GM19468 (cell line): Measurements from ENCODE around the gene SAXO1.

Experiments
- ATAC-seq: cut with Tn5 transposase; IDR thresholded peaks from one replicate; pipeline ENCODE4 v1.9.1; 2021; ENCODE audit warnings: mild to moderate bottlenecking, moderate library complexity, moderate number of reproducible peaks; ENCODE audit not compliant: unreplicated experiment; ENCODE audit errors: extremely low read depth

SAXO1 gene

DNA sequence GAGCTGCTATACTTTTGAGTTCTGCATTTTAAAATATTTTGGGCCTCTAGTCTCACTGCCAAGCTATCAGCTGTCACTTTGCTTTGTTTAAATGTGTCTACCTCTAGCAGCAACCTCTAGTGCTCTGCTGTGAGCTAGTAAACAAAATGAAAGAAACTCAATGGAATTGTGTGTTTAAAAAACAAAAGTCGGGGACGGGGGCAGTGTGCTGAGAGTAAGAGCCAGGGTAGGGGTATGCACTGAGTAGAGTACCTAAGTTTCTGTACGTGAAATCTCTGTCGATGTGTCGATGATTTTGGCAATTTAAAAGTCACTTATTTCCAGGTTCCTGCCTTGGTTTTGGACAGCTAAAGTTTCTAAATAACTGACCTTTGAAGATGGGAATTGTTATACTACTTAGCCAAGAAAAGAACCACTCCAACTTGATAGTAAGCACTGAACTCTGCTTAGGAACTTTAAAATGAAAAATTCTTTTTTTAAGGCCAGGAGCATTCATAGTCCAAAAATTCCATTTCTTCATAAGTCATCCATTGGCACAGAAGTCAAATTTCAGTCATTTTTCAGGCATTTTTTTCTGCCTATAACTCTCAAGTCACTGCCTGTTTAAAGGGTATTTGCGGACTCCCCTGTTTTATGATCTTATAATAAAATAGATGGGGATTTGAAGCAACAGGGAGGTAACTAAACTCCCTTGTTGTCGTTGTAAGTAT, 111.5 kb downstream of the SAXO1 start:
- ATAC-seq, result no peak

DNA sequence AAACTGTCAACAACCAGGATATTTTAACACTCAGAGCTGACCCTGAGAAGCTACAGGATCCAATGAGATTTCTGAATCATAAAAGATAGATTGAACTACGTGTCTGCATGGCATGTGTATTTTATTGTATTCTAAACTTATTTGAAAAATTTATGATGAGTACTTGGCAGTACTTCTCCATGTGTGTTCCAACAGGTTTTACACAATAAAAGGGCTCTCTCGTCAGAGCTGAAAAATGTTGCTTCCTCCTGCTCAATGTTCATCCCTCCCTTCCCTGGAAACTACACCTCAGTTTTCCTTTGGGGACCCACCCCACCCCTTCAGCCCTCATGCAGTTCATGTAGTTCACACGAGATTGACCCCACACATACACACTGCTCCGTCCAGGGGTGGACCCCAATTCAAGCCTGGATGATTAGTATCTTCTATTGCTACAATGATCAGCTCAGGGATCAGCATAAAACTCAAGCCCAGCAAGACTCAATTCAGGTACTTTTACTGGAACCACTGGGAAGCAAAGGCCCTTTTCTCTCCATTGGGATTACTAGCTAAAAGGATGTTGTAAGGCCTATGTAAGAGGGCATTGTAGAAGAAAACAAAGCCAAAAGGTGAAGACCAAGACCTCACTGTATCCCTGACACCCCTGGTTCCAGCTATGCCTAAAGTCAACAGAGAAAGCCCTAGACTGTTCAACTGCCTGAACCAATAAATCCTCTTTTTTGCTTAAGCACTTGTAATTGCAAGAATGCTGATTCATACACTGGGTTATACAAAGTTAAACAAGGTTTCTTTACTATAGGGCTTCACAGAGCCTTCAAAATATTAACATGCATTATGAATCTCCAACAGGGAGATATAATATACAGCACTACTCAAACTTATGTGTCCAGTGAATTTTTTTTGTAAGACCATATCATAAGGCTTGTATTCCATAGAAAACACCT, 112.6 kb downstream of the SAXO1 start:
- no peak for ATAC-seq

DNA sequence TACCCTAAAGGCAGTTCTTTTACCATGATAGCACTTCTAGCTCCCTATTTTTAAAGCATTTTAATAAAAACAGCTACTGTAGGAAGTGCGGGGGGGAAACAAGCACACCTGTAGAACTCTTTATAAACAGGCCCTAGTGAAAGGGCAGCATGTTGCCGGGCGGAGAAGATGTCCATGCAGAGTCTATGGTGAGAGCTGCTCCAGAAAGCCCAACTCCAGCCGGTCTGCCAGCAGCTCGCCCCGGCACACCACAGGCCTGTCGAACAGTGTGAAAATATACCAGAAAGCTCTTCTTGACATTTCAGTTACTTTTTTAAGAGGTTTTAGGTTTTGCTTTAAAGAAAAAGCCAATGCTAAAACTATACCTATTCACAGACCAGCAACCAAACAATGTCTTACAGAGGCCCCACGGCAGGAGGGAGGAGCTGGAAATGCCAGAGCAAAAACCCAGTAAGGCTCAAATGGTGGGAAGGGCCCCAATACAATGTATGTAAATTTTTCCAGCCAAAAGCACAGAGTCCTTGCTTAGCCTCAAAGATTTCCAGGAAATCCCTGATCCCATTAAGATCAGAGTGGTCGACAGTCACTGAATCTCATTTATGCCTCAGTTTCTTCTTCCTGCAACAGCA, 121.2 kb downstream of the SAXO1 start:
- ATAC-seq, result no peak

DNA sequence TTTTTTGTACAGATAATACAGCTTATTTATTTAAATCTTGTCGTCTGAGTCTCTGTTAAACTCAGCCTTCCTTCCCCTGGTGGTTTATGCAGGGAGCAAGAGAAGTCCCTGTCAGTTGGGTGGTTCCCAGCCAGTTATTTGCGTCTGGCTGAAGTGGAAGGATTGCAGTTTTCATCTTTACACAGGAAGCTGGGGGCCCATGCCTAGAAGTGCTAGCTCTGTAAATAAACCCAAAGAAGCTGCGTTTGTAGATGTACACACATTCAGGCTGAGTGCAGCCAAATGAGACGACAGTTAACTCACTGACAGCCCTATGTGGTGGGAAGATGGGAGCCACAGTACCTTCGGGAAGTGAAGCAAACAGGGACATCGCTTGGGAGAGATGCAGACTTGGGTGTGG, 122.1 kb downstream of the SAXO1 start:
- ATAC-seq, result no peak

DNA sequence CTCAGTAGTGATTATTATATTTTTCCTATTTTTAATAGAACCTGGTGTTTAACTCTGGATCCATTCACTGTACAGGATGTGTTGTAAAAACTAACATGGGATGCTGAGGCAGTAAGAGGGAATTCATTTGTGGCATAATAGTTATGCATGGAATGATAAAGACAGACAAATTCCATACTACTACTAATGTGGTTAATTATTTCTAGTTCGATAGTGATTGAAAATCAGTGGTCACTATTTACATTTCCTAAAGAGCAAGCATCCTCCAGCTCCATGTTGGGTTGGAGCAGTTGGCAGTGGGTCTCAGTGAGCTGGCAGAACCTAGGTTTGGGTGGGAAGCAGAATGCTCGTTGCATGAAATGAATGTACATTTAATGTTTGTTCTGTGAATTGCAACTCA, 122.6 kb downstream of the SAXO1 start:
- no peak for ATAC-seq

DNA sequence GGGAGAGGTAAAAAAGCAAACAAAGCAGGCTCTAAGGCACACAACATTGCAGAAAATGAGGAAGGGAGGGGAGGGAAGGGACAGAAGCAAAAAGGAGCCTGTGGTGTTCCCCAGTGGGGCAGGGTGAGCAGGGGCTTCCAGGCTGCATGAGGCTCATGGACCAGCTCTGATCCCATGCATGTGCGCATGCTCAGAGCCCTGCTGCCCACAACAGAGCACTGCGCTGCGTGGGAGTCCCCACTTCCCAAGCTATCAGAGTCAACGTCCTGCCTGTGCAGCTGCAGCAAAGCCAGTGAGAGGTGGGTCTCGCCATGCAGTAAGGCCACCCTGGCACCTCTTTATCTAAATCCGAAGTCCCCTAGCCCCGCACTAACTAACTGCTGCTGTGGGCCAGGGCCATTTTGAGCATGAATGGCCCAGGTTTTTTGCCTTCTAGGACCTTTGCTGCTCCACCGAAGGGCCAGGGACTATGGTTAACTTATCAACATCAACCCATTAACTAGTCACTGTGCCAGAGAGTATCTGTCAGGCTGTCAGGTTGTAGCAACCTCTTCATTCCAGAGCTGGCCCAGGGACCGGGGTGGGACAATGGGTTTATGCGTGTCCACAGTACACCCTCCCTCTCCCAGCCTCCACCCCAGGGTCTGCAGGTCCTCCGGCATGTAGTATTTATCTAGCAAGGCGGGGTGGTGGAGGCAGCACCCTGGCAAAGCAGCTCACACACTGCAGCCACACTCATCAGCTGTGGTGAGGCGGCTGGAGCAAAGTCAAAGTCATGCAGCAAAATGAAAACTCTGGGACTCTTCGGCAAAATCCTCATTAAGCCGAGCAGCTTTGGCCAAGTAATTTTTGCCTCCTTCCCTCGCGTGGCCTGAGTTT, 123.6 kb downstream of the SAXO1 start:
- ATAC-seq, result no peak

DNA sequence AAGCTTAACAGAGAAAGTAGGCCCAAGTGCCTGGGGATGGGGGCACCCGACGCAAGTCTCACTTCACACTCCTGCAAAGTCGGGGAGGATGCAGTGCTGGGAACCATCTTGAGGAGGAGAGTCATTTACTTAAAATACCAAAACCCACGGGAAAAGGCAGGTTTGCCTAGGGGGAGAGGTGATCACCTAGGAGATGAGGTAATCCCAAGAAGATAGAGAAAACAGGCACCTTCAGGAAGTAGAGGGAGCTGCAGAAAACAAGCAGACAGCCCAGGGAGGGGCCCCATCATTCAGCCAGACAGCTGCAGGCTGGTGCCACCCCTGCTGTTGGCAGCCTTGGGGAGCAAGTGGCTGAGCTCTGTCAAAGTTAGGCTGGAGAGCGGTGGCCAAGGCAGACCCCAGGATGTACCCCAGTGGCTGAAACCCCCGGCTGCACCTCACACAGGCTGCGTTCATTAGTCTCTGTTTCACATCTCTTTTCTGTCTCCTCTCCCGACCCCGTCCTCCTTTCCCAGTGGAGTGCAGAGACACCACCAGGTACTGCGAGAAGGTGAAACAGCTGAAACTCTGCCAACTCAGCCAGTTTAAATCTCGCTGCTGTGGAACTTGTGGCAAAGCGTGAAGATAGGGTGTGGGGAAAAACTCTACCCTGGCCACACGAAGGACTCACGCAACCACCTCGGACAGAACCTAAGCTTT, 124.9 kb downstream of the SAXO1 start:
- ATAC-seq, result no peak

DNA sequence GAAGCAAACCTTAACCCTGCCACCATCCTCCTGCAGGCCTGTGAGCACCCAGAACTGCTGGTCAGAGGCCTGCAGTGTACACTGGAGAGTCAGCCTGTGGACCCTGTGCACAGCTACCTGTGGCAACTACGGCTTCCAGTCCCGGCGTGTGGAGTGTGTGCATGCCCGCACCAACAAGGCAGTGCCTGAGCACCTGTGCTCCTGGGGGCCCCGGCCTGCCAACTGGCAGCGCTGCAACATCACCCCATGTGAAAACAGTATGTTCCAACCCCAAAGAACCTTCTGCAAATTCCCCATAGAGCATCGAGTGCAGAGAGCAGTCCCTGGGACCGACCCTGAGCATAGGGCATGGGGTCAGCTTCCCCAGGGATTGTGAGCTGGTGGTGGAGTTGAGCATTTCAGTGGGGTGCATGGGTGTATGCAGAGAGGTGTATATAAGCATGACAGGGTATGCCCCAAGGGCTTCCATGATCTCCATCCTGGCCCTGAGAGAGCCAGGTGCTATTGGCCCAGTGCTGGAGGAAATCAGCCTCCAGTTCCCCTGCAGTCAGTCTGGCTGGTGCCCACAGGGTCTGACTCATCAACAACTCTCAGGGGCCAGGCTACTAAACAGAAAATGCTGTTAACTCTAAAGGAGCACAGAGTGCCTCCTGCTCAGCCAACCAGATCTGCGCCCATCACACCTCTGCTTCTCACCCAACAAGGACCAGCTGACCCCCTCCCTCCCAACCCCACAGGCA, 126.2 kb downstream of the SAXO1 start:
- ATAC-seq, result no peak

DNA sequence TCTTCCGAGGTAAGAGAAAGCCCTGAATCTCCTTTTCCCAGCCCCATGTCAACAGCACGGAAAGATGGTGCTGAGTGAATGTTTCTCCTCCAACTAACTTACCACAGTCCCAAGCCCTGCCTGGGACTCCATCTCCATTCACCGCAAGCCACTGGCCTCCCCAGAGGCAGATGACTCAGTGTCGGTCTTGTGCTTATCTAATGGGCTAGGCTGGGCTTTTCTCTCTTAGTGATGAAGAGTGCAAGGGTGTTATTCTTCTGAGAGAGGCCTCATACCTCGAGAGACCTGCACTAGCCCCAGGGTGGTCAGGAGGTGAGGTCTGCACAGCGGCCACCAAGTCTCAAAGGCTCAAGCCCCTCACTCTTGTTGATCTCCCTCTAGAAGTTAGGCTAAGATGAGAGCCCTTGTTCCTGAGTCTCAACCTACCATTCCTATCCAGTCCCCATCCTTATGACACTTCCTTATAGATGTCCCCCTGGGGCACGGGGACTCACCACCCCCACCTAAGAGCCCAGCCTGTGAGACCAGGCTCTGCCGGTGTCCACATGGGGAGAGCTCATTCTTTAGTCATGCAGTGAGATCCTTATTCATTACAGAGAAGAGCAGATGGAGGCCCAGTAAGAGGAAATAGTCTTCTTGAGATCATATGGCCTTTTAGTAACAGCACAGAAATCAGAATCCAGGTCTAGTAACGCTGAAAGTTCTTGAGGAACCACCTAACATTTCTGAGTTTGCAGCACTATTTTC, 127.0 kb downstream of the SAXO1 start:
- ATAC-seq, result no peak

DNA sequence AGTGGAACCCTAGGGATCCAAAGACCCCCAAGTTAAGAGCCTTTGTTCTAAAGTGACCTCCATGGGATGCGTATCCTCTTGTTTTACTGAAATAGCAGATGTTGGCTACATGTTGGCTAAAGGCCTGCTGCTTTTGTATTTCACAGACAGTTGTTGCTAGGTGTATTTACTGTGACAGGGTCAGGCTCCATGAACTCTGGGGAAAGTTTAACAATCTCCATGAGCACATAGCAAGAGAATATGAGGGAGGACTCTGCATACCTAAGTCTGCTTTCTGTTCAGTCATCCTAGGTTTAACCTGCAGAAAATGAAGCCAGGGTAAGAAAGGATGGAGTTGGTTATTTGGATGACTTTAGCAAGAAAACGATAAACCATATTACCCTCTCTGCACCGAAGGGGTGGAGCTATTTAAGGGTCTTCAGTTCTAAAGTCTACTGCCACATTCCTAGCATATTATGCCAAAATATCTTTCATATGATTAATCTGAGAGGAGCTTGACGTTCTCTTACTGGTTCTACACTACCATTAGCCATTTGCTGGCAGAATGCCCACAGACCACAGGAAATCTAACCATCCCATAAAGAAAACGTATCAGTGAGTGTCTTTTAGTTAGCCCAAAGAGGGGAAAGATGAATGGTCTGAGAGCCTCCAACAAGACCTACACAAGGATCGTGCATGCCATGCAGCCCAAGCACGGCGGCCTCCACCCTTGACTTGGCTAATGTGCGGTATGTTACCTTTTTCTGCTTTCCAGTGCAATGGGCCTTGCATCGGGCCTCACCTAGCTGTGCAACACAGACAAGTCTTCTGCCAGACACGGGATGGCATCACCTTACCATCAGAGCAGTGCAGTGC, 127.8 kb downstream of the SAXO1 start:
- ATAC-seq, result no peak

DNA sequence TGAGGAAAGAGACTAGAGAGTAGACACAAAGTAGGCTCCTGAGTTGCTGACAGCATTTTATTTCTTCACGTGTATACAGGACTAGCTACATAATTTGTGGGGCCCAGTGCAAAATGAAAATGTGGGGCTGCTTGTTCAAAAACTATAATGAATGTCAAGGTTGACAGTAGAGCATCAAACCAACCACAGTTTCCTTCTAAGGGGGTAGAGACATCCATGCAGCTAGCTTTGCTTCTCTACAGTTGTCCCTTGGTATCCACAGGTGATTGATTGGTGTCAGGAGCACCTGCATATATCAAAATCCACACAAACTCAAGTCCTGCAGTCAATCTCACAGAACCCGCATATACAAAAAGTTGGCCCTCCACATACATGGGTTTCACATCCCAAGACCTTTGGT, 129.6 kb downstream of the SAXO1 start:
- no peak for ATAC-seq

DNA sequence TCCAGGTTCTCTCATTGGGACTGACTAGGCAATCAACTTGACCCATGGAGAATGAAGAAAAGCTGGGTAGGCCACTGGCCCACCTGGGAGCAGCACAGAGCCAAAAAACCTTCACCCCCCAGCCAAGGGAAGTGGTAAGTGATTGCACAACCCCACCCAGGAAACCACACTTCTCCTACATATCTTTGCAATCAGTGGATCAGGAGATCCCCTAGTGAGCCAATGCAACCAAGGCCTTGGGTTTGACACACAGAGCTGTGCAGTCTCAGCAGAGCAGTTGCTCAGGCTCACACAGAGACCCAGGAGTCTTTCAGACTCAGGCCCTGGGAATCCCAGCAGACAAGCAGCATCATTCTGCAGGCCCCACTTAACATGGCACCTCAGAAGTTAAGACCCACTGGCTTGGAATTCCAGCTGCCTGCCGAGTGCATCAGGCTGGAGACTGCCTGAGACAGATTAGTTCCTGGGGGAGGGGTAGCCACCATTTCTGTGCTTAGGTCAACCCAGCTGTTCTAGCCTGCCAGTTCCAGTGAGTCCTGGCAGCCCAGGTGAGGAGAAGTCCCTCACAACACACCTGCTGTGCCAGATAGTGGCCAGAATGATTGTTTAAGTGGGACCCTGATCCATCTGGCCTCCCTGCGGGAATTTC, 136.4 kb downstream of the SAXO1 start:
- no peak for ATAC-seq

DNA sequence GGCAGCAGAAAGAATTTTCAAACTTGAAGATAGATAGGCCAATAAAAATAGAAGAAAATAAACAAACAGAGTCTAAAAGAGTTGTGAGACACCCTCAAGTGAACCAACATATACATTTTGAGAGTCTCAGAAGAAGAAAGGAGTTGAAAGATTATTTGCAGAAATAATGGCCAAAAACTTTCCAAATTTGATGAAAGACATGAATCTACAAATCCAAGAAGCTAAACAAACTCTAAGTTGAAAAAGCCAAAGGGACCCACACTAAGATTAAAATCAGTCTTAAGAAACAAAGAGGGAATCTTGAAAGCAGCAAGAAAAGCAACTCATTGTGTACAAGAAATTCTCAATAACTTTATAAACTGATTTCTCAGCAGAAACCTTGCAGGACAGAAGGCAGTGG, 137.0 kb downstream of the SAXO1 start:
- no peak for ATAC-seq

DNA sequence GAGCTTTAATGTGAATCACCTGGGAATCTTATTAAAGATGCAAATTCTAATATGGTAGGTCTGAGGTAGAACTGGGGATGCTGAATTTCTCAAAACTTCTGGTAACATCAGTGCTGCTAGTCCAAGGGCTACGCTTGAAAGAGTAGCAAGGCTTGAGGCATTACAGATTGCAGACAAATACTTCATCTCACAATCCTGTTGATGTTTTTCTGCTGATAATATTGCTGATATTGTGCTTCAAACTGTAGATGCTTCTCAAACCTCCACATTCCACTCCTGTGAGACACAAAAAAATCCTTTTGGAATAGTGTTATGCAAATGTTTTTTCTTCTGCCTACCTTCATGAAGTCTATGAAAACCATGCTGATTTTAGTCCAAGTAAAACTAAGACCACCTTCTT, 139.5 kb downstream of the SAXO1 start:
- ATAC-seq, result no peak

DNA sequence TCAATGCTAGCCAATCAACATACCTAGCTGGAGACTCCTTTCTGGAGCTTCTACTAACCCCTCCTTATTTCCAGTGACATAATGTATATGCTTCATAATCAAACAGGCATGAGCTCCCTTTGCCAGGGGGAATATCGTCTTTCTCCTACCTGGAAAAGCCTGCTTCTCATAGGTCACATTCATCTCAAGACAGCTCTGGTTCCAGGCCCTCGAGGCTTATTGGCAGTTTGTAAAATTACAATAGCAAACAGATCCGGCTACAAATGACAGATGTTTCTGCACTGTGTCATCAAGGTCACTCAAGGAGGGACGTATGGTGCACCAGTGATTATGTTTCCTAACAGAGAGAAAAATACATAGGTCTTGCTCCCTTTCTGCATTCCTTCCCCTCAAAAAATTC, 140.0 kb downstream of the SAXO1 start:
- ATAC-seq, result no peak

DNA sequence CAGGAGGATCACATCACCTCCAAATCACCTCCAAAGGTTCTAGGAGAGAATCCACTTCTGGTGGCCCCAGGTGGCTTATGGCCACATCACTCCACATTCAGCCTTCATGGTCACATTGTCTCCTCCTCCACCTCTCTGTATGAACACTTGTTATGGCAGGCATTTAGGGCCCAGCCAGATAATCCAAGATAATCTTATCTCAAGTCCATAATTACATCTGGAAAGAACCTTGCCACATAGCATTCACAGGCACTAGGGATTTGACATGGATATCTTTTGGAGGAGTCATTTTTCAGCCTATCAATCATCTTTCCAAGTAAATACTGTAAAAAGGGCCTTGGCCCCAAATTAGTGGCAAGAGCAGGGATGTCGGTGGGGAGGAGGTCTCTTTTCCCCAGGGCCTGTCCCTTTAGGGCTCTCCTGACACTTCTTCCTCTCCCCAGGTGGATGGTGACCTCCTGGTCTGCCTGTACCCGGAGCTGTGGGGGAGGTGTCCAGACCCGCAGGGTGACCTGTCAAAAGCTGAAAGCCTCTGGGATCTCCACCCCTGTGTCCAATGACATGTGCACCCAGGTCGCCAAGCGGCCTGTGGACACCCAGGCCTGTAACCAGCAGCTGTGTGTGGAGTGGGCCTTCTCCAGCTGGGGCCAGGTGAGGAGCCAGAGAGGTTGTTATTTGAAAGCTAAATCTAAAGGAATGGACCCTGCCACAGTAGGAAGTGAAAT, 140.9 kb downstream of the SAXO1 start:
- ATAC-seq, result no peak
